GM21367 (cell line): ENCODE data around the gene ADM2.
"Not testable (repeated sequence)": the region's sequence is repeated elsewhere in the genome, so short reads cannot be mapped to it uniquely, and the experiment has no call there.

ENCODE experiments used
- ATAC-seq: cut with Tn5 transposase; IDR thresholded peaks from one replicate; pipeline ENCODE4 v1.9.1; 2021; ENCODE audit not compliant: unreplicated experiment

ADM2 gene

DNA sequence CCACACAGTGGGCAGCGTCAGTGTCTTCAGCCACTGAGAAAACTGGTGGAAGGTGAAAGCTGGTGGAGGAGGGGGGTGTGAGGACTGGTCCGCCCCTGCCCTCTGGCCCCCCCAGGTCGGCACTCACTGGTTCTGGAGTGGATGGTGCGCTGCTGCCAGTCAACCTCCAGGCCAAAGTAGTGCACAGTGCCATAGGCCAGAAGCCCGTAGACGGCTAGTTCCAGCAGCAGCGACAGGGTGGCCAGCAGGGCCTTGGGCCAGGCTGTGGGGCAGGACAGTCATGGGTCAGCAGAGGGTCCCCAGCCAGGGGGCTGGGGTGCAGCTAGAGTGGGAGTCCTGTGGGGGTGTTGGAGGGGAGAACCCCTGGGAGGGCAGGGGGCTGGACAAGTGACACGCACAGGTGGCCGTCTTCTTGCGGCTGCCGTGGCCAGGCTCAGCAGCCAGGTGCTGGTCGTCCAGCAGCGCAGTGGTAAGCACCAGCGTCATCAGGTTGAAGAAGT lies 24.0 kb downstream of the ADM2 start:
- ATAC-seq, result no peak

GRCh38 chr22:50505776-50506610 lies 24.6 kb downstream of the ADM2 start:
- no peak for ATAC-seq

DNA sequence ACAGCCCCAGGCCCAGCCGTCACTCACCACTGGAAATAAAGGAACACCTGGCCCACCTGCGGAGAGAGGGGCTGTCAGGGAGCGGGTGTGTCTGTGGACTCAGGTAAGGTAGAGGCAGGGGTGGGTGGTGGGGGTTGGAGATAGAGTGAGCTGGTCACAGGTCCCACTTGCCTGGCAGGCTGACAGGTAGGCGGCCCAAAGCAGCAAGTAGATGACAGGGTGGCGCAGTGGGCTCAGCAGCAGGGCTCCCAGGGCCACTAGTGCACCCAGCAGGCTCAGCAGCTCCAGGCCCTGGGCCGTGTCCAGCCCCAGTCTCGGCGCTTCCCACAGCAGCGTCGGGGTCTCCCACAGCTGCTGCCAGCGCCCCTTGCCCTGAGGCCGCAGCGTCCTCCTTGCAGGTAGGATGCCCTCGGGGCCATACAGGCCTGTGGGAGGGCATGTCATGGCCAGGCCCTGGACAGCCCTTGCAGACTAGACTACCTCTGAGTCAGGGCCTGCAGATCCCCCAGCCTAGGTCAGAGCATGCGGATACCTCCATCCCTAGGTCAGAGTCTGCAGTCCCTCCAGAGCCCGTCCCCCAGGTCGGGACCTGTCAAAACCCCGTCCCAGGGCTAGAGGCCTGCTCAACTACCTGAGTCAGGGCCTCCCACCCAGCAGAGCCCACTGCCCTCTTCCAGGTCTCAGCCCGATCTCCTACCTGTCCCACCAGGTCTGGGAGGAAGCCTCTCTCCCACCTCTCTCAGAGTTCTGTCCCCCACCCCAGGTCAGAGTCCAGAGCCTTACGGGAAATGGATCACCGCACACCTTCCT lies 25.5 kb downstream of the ADM2 start:
- ATAC-seq, result no peak

- ATAC-seq, result peak; percentile 34
Observed at GRCh38 chr22:50507421-50507990, 26.2 kb downstream of the ADM2 start, which contains the start of gene LMF2. LMF2 (minus strand) TSS chr22:50507702; CDS start chr22:50507675, 27 bp downstream.

GRCh38 chr22:50507991-50508884 lies 26.9 kb downstream of the ADM2 start, which contains the start of gene NCAPH2:
NCAPH2 (plus strand) TSS chr22:50508224; CDS start chr22:50508338, 114 bp downstream.
- ATAC-seq, result peak; percentile 49

DNA sequence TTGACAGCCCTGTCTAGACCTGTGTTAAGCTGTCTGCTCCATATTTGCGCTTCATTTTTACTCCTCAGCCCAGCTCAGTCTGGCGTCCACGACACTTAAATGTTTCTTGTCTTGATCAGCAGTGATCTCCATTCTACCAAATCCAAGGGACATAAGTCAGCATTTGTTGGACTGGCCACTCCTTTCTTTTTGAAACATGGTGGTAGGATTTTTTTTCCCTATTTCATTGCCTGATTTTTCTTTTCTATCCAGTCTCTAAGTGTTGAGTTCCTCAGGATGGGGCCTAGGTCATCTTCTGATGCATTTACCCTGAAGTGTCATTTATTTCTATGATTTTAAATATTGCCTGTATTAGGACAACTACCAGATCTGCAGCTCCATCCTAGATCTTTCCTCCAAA lies 27.6 kb downstream of the ADM2 start:
- ATAC-seq, result no peak

- no peak for ATAC-seq
Observed at GRCh38 chr22:50513175-50513574, 31.8 kb downstream of the ADM2 start.

GRCh38 chr22:50516068-50516467 lies 34.7 kb downstream of the ADM2 start:
- no peak for ATAC-seq

DNA sequence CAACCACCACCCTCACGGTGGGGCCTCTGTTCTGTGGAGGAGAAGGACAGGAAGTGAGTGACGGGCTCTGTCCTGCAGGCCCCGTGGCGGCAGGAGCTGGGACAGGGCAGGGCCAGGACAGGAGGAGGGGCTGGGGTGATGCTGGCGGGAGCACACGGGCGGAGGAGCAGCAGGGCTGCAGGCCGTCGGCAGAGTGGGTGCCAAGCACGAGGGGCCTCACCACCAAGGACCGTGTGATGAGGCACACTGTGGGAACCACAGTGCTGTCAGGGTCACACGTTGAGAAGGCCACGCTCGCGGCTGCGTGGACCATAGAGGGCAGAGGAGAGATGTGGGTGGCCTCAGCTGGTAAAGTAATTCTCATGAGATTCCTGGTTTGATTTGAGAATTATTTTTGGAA lies 35.5 kb downstream of the ADM2 start:
- ATAC-seq, result no peak

- ATAC-seq, result no peak
Observed at GRCh38 chr22:50517495-50518260, 36.3 kb downstream of the ADM2 start.

DNA sequence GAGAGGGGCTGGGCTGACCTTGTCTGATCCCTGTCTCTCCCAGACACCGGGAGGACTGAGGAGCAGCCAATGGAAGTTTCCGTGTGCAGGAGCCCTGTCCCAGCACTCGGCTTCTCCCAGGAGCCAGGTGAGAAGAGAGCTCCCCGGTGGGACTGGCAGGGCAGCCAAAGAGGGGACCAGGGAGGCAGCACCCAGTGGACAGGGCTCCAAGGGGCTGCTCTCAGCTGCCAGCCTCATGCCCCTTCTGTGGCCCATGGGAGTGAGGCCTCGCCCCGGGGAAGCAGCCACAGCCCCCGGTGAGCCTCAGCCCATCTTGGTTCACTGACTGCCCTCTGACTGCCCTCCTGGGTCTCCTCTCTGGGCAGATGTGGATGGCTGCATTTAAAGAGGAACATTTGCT lies 37.3 kb downstream of the ADM2 start:
- no peak for ATAC-seq

DNA sequence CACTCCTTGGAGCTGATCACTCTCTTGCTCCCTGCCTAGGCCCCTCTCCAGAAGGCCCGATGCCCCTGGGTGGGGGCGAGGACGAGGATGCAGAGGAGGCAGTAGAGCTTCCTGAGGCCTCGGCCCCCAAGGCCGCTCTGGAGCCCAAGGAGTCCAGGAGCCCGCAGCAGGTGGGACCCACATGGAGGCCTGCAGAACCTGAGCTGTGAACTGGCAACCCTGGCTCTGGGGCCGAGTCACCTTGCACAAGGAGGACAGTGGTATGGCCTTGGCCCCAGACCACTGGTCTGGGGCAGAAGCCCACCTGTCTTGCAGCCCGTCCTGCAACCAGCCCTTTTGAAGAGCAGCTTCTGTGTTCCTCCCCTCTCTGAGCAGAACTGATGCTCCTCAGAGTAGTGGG lies 37.8 kb downstream of the ADM2 start:
- ATAC-seq, result no peak

GRCh38 chr22:50520184-50520583 lies 38.8 kb downstream of the ADM2 start:
- not testable (repeated sequence) for ATAC-seq

DNA sequence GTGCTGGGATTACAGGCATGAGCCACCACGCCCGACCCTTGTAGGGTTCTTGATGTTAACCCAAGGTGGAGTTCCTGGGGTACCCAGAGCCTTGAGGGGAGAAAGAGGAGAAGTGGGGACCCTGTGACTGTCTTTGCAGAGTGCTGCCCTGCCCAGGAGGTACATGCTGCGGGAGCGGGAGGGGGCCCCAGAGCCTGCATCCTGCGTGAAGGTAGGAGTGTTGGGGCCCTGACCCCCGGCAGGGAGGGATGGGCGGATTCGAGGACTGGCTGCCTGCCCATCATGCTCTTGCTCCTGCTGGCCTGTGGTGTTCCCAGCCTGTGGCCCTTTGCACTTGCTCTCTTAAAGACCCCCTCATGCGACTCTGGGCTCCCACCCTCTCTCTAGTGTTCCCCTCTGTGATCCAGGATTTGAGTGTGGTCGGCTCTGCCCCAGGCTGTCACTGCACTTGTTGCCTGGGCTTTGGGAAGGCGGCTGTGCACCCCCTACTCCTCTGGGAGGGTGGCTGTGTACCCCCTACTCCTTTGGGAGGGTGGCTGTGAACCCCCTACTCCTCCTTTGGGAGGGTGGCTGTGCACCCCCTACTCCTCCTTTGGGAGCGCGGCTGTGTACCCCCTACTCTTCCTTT lies 39.6 kb downstream of the ADM2 start:
- no peak for ATAC-seq

DNA sequence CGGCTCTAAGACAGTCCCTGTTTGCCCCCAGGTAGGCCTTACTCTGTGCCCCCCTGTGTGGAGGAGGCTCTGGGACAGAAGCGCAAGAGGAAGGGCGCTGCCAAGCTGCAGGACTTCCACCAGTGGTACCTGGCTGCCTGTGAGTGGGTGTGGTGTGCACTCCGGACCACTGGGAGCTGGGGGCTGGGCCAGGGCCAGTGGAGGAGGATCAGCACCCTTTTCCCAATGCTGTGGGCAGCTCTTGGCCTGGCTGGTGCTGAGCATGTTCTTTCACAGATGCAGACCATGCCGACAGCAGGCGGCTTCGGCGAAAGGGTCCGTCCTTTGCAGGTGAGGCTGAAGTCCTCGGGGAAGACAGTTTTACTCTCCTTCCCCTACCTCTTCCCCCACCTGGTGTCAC lies 40.4 kb downstream of the ADM2 start:
- no peak for ATAC-seq

DNA sequence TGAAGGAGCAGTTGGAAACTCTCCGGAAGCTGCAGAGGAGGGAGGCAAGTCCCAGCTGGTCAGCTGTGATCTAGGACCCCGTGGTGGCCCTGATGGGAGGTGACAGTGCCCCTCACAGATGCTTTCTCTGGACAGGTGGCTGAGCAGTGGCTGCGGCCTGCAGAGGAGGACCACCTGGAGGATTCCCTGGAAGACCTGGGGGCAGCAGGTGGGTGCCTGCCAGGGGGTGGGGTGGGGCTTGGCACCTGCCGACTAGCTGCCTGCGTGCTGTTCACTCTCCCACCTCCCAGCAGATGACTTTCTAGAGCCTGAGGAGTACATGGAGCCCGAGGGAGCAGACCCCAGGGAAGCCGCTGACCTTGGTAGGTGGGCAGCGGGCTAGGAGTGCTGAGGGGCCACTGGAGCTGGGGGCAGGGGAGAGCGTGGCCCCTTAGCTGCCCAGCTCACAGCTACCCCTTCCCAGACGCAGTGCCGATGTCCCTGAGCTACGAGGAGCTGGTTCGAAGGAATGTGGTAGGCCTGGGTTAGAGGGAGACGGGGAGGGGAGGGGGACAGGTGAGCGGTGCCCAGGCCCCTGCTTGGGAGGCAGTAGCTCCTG lies 41.0 kb downstream of the ADM2 start:
- no peak for ATAC-seq

DNA sequence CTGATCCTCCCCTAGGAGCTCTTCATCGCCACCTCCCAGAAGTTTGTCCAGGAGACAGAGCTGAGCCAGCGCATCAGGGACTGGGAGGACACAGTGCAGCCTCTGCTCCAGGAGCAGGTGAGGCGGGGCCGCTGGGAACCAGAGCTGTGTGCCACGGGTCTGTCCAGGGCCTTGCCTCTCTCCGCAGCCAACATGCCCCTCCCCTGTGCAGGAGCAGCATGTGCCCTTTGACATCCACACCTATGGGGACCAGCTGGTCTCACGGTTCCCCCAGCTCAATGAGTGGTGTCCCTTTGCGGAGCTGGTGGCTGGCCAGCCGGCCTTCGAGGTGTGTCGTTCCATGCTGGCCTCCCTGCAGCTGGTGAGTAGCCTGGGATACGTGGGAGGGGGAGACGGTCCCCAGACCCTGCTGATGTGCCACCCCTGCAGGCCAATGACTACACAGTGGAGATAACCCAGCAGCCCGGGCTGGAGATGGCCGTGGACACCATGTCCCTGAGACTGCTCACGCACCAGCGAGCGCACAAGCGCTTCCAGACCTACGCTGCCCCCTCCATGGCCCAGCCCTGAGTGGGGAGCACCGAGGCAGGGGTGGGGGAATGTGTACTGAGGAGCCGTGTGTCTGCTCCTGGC lies 41.6 kb downstream of the ADM2 start:
- ATAC-seq, result no peak

DNA sequence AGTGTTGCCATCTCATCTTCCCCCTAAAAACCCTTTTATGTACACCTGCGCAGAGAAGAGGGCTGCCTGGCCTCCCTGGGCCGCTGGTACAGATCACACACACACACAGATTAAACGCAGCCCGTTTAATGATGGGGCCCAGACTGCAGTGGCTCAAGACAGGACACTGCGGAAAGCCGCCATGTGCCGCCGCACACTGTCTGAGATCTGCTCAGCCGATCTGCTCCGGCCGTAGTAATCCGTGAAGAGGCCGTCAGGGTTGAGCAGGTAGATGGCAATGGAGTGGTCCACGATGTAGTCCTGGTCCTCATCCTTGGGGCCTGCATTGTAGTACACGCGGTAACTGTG lies 42.1 kb downstream of the ADM2 start:
- no peak for ATAC-seq
